Colonic mucosa (tissue), 4 donors: ENCODE measurements around the gene GFRA1. TPM values are rescaled to one million over a fixed set of nuclear protein-coding genes. Genes with fewer than 3 reads are reported as not detected.

ENCODE experiments used
- DNase-seq: peaks from one replicate; pipeline ENCODE4 v3.0.0-alpha.2; 2020
- H3K27ac ChIP-seq: fragments of 200-600 bp; one replicate; pipeline ENCODE4 v1.8.0; 2021
- H3K27me3 ChIP-seq: fragments of 200-600 bp; one replicate; pipeline ENCODE4 v1.8.0; 2021
- H3K36me3 ChIP-seq: fragments of 200-600 bp; one replicate; pipeline ENCODE4 v1.8.0; 2021
- H3K4me1 ChIP-seq: fragments of 200-600 bp; one replicate; pipeline ENCODE4 v1.8.0; 2021; ENCODE audit warnings: mild to moderate bottlenecking
- H3K4me3 ChIP-seq: fragments of 200-600 bp; one replicate; pipeline ENCODE4 v1.8.0; 2021
- H3K9ac ChIP-seq, 2 donors: one replicate each; pipeline ENCODE4 v1.7.0; 2013; ENCODE audit warnings: control low read depth in 2 of 2, low read depth in 2 of 2, low read length in 2 of 2
- H3K9me3 ChIP-seq: fragments of 200-600 bp; one replicate; pipeline ENCODE4 v1.8.0; 2021
- intact Hi-C: fragments of 100-400 bp; cut with DNase I; formaldehyde crosslinking; loops from one replicate; pipeline ENCODE4 v1.14.1; 2022
- total RNA-seq, 2 donors: library from RNA; stranded (reverse); fragmentation: NEBNext Ultra II Directional in 1 of 2; extraction: Animal tissue kit (Norgen Biotek cat#: 25700) in 1 of 2; gene quantifications; one replicate each; pipeline ENCODE4 v1.2.1, GENCODE V29; 2021
- TF ChIP-seq, protein P1 (sequence below): fragments of 200-600 bp; IDR thresholded peaks from one replicate; pipeline ENCODE4 v1.8.0; 2022; ENCODE audit warnings: antibody characterized with exemption, mild to moderate bottlenecking
- donor health status: healthy.
- donor health status: DM: no; HTN: no; CAD: no.
- donor health status: DM: no; HTN: no; CAD: no.

GFRA1 gene
- total RNA-seq, 2 donors from 2014 or later = 1.0 to 4.9 TPM

- H3K4me1 ChIP-seq = no peaks in the 10 kb centered on the region
- H3K27ac ChIP-seq = no peak overlapping the region
- intact Hi-C loops = no loop called here
- TF ChIP-seq, protein P1, sequence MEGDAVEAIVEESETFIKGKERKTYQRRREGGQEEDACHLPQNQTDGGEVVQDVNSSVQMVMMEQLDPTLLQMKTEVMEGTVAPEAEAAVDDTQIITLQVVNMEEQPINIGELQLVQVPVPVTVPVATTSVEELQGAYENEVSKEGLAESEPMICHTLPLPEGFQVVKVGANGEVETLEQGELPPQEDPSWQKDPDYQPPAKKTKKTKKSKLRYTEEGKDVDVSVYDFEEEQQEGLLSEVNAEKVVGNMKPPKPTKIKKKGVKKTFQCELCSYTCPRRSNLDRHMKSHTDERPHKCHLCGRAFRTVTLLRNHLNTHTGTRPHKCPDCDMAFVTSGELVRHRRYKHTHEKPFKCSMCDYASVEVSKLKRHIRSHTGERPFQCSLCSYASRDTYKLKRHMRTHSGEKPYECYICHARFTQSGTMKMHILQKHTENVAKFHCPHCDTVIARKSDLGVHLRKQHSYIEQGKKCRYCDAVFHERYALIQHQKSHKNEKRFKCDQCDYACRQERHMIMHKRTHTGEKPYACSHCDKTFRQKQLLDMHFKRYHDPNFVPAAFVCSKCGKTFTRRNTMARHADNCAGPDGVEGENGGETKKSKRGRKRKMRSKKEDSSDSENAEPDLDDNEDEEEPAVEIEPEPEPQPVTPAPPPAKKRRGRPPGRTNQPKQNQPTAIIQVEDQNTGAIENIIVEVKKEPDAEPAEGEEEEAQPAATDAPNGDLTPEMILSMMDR = no peak
- no peak overlapping the region for H3K4me3 ChIP-seq
- no peak overlapping the region for H3K9ac ChIP-seq
- no peaks in the 10 kb centered on the region for H3K36me3 ChIP-seq
- H3K9me3 ChIP-seq = no peaks in the 10 kb centered on the region
- DNase-seq = no peak
- H3K27me3 ChIP-seq = no peaks in the 10 kb centered on the region
Measured at GRCh38 chr10:116239229-116239628, 33.8 kb downstream of the GFRA1 start.

GRCh38 chr10:116237970-116238369 is 35.0 kb downstream of the GFRA1 start:
- intact Hi-C loops = no loop called here
- no peak for DNase-seq

GRCh38 chr10:116237260-116237659 is 35.7 kb downstream of the GFRA1 start:
- no peak overlapping the region for H3K9ac ChIP-seq
- no peaks in the 10 kb centered on the region for H3K36me3 ChIP-seq
- DNase-seq = no peak
- intact Hi-C loops = no loop called here
- TF ChIP-seq, protein P1 = no peak
- no peak overlapping the region for H3K4me3 ChIP-seq
- no peaks in the 10 kb centered on the region for H3K9me3 ChIP-seq
- H3K27ac ChIP-seq = no peak overlapping the region
- H3K27me3 ChIP-seq = no peaks in the 10 kb centered on the region
- H3K4me1 ChIP-seq = no peaks in the 10 kb centered on the region

More at GRCh38 chr10:116237970-116238369, 35.0 kb downstream of the GFRA1 start:
- no peaks in the 10 kb centered on the region for H3K9me3 ChIP-seq
- no peak overlapping the region for H3K4me3 ChIP-seq
- no peak overlapping the region for H3K9ac ChIP-seq
- H3K27ac ChIP-seq = no peak overlapping the region
- TF ChIP-seq, protein P1 = no peak
- H3K4me1 ChIP-seq = no peaks in the 10 kb centered on the region
- no peaks in the 10 kb centered on the region for H3K36me3 ChIP-seq
- H3K27me3 ChIP-seq = no peaks in the 10 kb centered on the region

- H3K4me1 ChIP-seq = no peaks in the 10 kb centered on the region
- no peak overlapping the region for H3K27ac ChIP-seq
- H3K9ac ChIP-seq = no peak overlapping the region
- TF ChIP-seq, protein P1 = no peak
- DNase-seq = no peak
- H3K36me3 ChIP-seq = no peaks in the 10 kb centered on the region
- intact Hi-C loops = no loop called here
- H3K4me3 ChIP-seq = no peak overlapping the region
- H3K9me3 ChIP-seq = no peaks in the 10 kb centered on the region
- H3K27me3 ChIP-seq = no peaks in the 10 kb centered on the region
Measured at GRCh38 chr10:116233230-116233629, 39.8 kb downstream of the GFRA1 start.

DNA sequence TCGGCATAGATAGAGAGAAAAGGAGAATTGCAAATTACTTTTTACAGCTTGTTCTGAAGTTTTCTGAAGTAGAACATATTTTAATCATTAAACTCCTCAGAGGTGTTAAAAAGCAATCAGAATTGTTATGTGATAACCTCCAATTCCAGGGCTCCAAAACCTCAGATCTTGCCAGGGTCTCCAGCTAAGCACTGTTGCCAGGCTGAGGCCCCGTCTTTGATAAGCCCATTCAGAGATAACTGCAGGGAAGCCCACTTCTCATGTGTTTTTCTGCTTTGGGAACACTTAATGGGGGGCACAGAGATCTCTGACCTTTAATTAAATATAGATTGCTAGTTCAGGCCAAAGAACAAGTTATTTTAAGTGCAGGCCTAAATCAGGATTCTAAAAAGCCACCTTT is 40.4 kb downstream of the GFRA1 start:
- no peak for DNase-seq
- intact Hi-C loops = no loop called here
- H3K9ac ChIP-seq = no peak overlapping the region
- H3K4me1 ChIP-seq = no peaks in the 10 kb centered on the region
- no peaks in the 10 kb centered on the region for H3K27me3 ChIP-seq
- no peak overlapping the region for H3K4me3 ChIP-seq
- TF ChIP-seq, protein P1 = no peak
- H3K9me3 ChIP-seq = no peaks in the 10 kb centered on the region
- H3K27ac ChIP-seq = no peak overlapping the region
- no peaks in the 10 kb centered on the region for H3K36me3 ChIP-seq

DNA sequence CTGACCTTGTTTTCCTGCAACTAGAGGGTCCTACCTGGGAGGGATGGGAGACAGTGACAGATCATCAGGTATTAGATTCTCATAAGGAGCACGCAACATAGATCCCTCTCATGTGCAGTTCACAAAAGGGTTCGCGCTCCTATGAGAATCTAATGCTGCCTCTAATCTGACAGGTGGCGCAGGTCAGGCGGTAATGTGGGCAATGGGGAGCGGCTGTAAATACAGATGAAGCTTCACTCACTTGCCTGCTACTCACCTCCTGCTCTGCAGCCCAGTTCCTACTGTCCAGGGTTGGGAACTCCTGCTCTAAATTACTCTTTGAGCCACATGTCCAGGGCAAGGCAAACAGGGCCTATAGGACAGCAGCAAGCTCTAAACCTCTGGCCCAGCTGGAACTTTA is 46.2 kb downstream of the GFRA1 start:
- Histone ChIP-seq H3K4me3 (no peak overlapping the region), H3K4me1 (no peaks in the 10 kb centered on the region), H3K27me3 (no peaks in the 10 kb centered on the region), H3K9ac (no peak overlapping the region), H3K9me3 (no peaks in the 10 kb centered on the region), H3K36me3 (no peaks in the 10 kb centered on the region), H3K27ac (no peak overlapping the region)
- DNase-seq = no peak
- intact Hi-C loops = no loop called here
- TF ChIP-seq, protein P1 = no peak
